IPS DF 6.9 (cell line): ENCODE measurements around the gene IRX3.
A peak's percentile ranks its signal among the peaks of the same experiment; 100 is the strongest.

ENCODE experiments used
- DNase-seq: peaks from one replicate; pipeline ENCODE4 v3.0.0-alpha.2; 2013; ENCODE audit warnings: low read depth, low spot score
- H3K27ac ChIP-seq: one replicate; pipeline ENCODE4 v1.5.1; 2013; ENCODE audit warnings: low read length, control low read depth
- H3K27me3 ChIP-seq: 2 replicates; pipeline ENCODE4 v1.6.1; 2013; ENCODE audit warnings: mild to moderate bottlenecking, low read length; ENCODE audit not compliant: control insufficient read depth, insufficient read depth
- H3K36me3 ChIP-seq: 2 replicates; pipeline ENCODE4 v1.6.1; 2013; ENCODE audit warnings: low read length; ENCODE audit not compliant: control insufficient read depth, insufficient read depth
- H3K4me1 ChIP-seq: 2 replicates; pipeline ENCODE4 v1.6.1; 2013; ENCODE audit warnings: low read length; ENCODE audit not compliant: control insufficient read depth, insufficient read depth
- H3K4me3 ChIP-seq: 2 replicates; pipeline ENCODE4 v1.5.1; 2013; ENCODE audit warnings: mild to moderate bottlenecking, low read length
- H3K9me3 ChIP-seq: 2 replicates; pipeline ENCODE4 v1.6.1; 2013; ENCODE audit warnings: low read length, inconsistent platforms; ENCODE audit not compliant: control insufficient read depth, insufficient read depth
- WGBS: extraction: QIAGEN DNeasy Blood & Tissue Kit; methylation state at CpG from one replicate; pipeline ENCODE4 v1.1.7; 2013; ENCODE audit warnings: mixed read lengths, missing lambda C conversion rate; ENCODE audit not compliant: insufficient read length, insufficient coverage; 5-methylcytosine and 5-hydroxymethylcytosine counted together

Gene IRX3

GRCh38 chr16:54284931-54285413, 1.6 kb downstream of the IRX3 start:
- Histone ChIP-seq H3K36me3 (no peaks in the 10 kb centered on the region), H3K9me3 (no peaks in the 10 kb centered on the region), H3K27ac (no peak overlapping the region), H3K4me3 (peak overlapping the region; percentile 72; the same call in 1 of the 2 replicates), H3K27me3 (peaks cover 67% of the 10 kb centered on the region), H3K4me1 (peaks cover 5% of the 10 kb centered on the region; the same call in 1 of the 2 replicates)
- DNase-seq = no peak
- no CpG with 5 or more reads among the region's 42 CpGs for WGBS

GRCh38 chr16:54284319-54284930, 2.2 kb downstream of the IRX3 start:
- WGBS = no CpG with 5 or more reads among the region's 73 CpGs
- Histone ChIP-seq H3K4me3 (peak overlapping the region; percentile 72; the same call in 1 of the 2 replicates), H3K36me3 (no peaks in the 10 kb centered on the region), H3K4me1 (peaks cover 5% of the 10 kb centered on the region; the same call in 1 of the 2 replicates), H3K27ac (no peak overlapping the region), H3K9me3 (no peaks in the 10 kb centered on the region), H3K27me3 (peaks cover 65% of the 10 kb centered on the region)
- DNase-seq = no peak

- WGBS = no CpG with 5 or more reads among the region's 31 CpGs
- H3K36me3 ChIP-seq = no peaks in the 10 kb centered on the region
- no peak overlapping the region for H3K27ac ChIP-seq
- no peaks in the 10 kb centered on the region for H3K9me3 ChIP-seq
- H3K4me3 ChIP-seq = peak overlapping the region; percentile 72; the same call in 1 of the 2 replicates
- H3K4me1 ChIP-seq = peaks cover 5% of the 10 kb centered on the region; the same call in 1 of the 2 replicates
- peaks cover 59% of the 10 kb centered on the region for H3K27me3 ChIP-seq
- no peak for DNase-seq
Observed at GRCh38 chr16:54283725-54284318, 2.8 kb downstream of the IRX3 start.

- peaks cover 52% of the 10 kb centered on the region for H3K27me3 ChIP-seq
- DNase-seq = no peak
- no peak overlapping the region for H3K27ac ChIP-seq
- no peaks in the 10 kb centered on the region for H3K9me3 ChIP-seq
- H3K4me1 ChIP-seq = peaks cover 5% of the 10 kb centered on the region; the same call in 1 of the 2 replicates
- no CpG with 5 or more reads among the region's 37 CpGs for WGBS
- no peak overlapping the region for H3K4me3 ChIP-seq
- no peaks in the 10 kb centered on the region for H3K36me3 ChIP-seq
Observed at GRCh38 chr16:54282928-54283724, 3.5 kb downstream of the IRX3 start.

- Histone ChIP-seq H3K9me3 (no peaks in the 10 kb centered on the region), H3K4me1 (peaks cover 5% of the 10 kb centered on the region; the same call in 1 of the 2 replicates), H3K27me3 (peaks cover 48% of the 10 kb centered on the region), H3K36me3 (no peaks in the 10 kb centered on the region), H3K4me3 (peak overlapping the region; percentile 19; the same call in 1 of the 2 replicates), H3K27ac (no peak overlapping the region)
- no peak for DNase-seq
- no CpG with 5 or more reads among the region's 42 CpGs for WGBS
Observed at GRCh38 chr16:54282202-54282927, 4.2 kb downstream of the IRX3 start.

- H3K27ac ChIP-seq = no peak overlapping the region
- WGBS = no CpG with 5 or more reads among the region's 53 CpGs
- H3K4me1 ChIP-seq = peaks cover 5% of the 10 kb centered on the region; the same call in 1 of the 2 replicates
- H3K27me3 ChIP-seq = peaks cover 48% of the 10 kb centered on the region
- no peaks in the 10 kb centered on the region for H3K36me3 ChIP-seq
- H3K9me3 ChIP-seq = no peaks in the 10 kb centered on the region
- peak overlapping the region; percentile 19; the same call in 1 of the 2 replicates for H3K4me3 ChIP-seq
- no peak for DNase-seq
Observed at GRCh38 chr16:54281535-54282201, 4.9 kb downstream of the IRX3 start.

GRCh38 chr16:54280751-54281150, 5.8 kb downstream of the IRX3 start:
- H3K27me3 ChIP-seq = peaks cover 48% of the 10 kb centered on the region
- H3K27ac ChIP-seq = no peak overlapping the region
- no CpG with 5 or more reads among the region's 3 CpGs for WGBS

GRCh38 chr16:54277845-54278703, 8.5 kb downstream of the IRX3 start:
- Histone ChIP-seq H3K27ac (no peak overlapping the region), H3K4me3 (no peak overlapping the region), H3K4me1 (no peaks in the 10 kb centered on the region), H3K36me3 (no peaks in the 10 kb centered on the region), H3K27me3 (peaks cover 26% of the 10 kb centered on the region), H3K9me3 (no peaks in the 10 kb centered on the region)
- WGBS = no CpG with 5 or more reads among the region's 17 CpGs
- DNase-seq = no peak

More at GRCh38 chr16:54280751-54281150, 5.8 kb downstream of the IRX3 start:
- Histone ChIP-seq H3K4me1 (peaks cover 5% of the 10 kb centered on the region; the same call in 1 of the 2 replicates), H3K9me3 (no peaks in the 10 kb centered on the region), H3K36me3 (no peaks in the 10 kb centered on the region), H3K4me3 (no peak overlapping the region)
- DNase-seq = no peak

- Histone ChIP-seq H3K9me3 (no peaks in the 10 kb centered on the region), H3K36me3 (no peaks in the 10 kb centered on the region), H3K27ac (no peak overlapping the region), H3K4me1 (no peaks in the 10 kb centered on the region), H3K4me3 (no peak overlapping the region), H3K27me3 (peaks cover 7% of the 10 kb centered on the region; the same call in 1 of the 2 replicates)
- DNase-seq = no peak
- WGBS = no CpG with 5 or more reads among the region's 6 CpGs
Observed at GRCh38 chr16:54275956-54276355, 10.6 kb downstream of the IRX3 start.
